Activated CD4-positive, CD25-positive, alpha-beta regulatory T cell treated with anti-CD3 and anti-CD28 coated beads, Interleukin-2, amount 50 U/mL, for 24 hours (primary cell): ENCODE results near the gene TBX18.

Experiments
- ATAC-seq, 2 donors: fragments of 150-1000 bp; cut with Tn5 transposase; one replicate each; pipeline ENCODE4 v1.10.0; 2021; ENCODE audit warnings: mild to moderate bottlenecking in 1 of 2, moderate library complexity in 1 of 2

Gene TBX18

DNA sequence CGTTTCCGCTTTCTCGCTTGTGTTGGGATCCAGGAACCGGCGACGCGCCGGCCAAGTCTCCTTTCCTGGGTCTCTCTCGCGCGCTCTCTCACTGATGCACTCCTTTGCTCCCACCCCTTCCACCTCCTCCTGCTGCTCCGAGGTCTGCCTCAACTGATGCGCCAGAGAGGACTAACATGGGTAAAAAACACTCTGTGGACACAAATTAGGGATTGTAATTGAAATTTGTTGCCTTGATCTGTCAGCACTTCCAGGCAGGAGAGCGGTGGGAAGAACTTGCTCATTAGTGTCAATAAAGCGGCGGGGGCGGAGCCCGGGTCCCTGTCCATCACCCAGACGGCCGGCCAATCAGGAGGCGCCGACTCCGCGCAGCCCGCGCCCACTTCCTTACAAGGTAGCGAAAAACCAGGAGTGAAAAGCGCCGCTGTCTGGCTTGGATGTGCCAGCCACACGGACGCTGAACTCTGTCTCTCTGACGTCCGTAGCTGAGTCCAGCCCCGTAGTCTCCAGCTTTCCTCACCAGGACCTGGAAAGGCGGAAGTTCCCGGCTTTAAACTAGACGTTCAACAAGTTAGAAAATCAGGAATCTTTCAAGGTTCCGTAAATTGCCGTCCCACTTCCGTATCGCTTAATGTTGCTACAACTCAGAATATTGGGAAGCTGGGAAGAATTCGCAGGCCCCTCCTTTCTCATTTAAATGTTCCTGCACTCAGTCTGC lies at the start of gene TBX18:
Gene TBX18 (minus strand): TSS at position 267 of the 718 bp plus-strand sequence. CDS start 417 bp downstream, outside the sequence.
- no peak for ATAC-seq

DNA sequence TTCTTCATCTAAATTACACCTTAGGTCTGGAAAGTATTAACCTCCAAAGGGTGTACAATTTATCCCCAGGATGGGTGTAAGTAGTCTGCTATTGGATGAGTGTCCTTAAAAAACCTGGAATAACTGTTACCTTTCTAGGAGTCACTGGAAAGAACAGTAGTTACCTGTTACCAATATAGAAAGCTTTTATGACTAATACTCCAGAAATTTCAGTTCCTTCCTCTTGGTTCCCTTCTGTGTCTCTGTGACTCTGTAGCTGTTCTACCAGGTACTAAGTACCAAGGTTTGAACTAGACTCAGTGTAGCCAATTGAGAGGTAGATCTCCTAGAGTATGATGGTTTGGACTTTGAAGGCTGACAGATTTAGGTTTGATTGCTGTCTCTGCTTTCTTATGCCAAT lies 47.0 kb upstream of the TBX18 start:
- no peak for ATAC-seq

DNA sequence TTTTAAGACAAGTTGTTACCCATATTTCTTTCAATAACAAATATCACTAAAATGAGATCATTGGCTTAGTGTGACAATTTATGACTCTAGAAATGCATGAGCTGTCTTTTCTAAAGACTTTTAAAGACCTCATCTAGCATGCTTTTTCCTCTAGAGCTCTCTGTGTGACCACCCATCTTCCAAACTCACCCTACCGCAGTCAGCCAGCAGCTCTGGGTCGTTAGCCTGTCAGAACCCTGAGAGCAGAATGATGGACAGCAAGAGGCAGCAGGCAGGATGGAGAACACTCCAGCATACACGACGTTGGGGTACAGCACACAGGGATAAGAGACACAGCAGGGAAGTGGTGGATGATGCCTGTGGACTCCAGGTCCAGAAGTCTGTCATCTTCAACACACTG lies 45.1 kb upstream of the TBX18 start:
- no peak for ATAC-seq

DNA sequence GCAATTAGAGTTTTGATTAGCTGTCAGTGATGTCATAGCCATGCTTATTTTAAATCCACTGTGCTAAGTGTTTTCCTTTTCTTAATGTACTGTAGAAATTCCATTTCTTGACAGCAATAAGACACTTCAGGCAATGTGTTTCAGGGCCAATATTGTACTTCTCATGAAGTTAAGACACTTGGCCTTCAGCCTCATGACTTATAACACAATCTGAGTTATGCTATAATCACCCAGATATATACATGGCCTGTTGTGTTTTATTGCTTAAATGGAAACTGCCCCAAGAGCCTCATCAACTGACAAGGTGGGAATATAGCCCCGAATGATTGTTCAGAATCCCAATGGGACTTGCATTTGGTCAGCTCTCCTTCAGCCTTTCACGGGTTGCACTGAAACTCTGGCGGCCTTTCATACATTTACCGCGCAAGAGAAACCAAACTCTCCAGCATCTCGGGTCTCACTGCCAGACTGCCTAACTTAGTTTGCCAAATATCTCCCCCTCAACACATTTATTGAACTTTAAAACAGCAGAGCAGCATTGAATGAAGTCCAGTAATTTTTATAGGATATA lies 44.2 kb upstream of the TBX18 start:
- no peak for ATAC-seq

DNA sequence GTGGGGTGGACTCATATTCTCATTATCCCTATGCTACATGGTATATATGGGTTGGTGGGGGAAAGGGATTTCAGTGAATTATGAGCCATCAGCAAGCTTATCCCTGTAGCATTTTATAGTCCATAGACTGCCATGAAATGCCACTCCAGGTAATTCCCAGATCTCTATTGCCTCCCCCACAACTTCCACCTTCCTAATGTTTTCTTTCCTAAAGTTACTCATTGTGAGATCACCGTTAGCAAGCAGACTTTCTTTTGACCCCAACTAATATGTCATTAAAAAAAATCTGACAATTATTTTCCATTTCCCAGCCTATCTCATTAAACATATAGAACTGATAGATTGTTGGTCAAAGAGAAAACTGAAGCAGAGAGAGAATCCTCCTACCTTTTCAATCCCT lies 40.7 kb upstream of the TBX18 start:
- ATAC-seq, result no peak

DNA sequence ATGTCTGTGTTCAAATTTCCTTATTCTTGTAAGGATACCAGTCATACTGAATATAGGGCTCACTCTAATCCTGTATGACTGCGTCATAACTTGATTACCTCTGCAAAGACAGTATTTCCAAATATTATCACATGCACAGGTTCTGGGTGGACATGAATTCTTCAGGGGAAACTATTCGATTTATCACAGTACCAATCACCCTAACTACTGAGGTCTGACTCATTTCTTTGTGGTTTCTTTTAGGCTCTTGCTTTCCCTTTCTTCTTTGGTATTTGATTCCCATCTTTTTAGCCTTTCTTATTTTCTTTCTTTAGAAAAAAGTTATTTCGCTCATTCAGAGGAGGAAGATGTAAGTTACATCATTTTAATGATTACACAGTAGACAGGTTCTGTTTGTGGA lies 40.3 kb upstream of the TBX18 start:
- ATAC-seq, result no peak

DNA sequence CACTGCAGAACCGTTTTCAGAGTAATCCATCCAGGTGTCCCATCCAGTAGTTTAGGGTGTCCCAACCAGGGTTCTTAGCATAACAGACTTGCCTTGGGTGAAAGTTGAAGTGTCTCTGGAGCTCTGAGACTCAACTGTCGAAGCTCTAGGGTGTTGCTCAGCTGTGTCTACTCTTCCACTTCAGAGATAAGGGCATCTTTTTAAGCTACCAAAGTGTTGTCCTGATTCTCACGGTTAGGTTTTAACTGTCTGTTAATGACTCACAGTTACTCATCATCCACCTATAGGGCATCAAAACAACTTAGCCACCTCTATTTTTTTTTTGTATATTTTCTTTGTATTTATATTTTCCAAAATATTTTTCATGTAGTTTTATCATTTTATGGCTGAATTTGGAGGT lies 36.9 kb upstream of the TBX18 start:
- no peak for ATAC-seq

DNA sequence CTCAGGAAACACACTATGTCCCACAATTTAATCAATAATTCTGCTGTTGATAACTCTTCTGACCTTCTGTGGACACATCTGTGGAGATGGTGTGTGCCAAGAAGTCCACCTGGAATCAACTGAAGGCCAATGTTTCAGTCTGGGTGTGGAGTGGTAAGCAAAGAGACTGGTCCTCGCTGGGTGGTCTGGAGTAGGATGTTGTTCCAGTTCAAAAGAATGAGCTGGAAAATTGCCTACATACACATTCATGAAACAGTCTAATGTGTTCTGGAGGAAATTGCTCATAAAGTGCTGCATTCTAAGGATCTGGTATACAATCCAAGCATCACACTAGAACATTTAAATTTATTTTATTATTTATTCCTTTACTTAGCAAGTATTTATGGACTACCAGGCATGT lies 33.9 kb upstream of the TBX18 start:
- no peak for ATAC-seq

DNA sequence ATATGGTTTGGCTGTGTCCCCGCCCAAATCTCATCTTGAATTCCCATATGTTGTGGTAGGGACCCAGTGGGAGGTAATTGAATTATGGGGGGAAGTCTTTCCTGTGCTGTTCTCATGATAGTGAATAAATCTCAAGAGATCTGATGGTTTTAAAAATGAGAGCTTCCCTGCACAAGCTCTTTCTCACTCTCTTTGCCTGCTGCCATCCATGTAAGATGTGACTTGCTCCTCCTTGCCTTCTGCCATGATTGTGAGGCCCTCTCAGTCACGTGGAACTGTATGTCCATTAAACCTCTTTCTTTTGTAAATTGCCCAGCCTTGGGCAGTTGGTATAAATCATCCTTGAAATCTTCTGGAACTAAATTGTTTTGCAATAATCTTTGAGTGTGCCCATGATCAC lies 31.9 kb upstream of the TBX18 start:
- ATAC-seq, result no peak

DNA sequence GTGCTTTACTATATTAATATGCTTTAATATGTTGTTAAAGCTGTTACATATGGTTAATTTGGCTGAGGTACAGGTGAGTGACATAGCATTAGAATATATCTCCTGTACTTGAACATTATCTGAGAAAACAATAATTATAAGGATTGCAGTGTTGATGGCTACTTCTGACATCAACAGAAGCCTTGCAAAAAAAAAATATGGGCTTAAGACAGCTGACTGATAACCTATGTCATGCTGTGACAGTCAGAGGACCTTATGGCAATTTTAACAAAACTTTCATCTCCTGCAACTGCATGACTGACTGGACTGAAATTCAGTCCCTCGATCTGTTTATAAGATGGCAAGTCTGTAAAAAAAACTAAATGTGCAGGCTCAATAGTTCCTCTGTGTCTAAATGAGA lies 27.5 kb upstream of the TBX18 start:
- no peak for ATAC-seq

DNA sequence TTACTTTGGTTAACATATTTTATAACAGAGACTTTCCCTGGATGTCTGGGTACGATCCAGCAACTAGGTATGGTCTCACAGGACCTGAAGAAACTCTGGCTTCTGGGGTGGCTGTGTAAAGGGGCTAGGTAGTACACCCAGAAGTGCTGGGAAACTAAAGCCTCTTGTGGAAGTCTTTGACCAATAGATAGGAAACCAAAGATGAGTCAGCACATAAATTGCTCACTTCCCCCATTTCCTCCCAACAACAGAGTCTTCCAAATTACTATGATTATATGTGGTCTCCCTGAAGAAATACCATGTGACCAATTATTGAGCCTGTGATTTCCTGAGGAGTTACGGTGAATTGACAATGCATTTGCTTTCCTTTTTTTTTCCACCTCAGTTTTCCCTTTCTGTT lies 26.8 kb upstream of the TBX18 start:
- ATAC-seq, result no peak

DNA sequence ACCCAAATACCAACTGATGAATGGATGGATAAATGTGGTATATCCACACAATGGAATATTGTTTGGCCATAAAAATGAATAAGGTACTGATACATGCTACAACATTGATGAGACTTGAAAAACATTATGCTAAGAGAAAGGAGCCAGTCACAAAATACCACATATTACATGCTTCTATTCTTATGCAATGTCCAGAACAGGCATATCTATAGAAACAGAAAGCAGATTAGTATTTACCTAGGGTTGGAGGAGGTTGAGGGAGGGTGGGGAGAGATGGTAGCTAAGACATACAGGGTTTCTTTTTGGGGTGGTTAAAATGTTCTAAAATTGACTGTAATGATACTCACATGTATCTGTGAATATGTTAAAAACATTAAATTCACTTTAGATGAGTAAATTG lies 24.8 kb upstream of the TBX18 start:
- ATAC-seq, result no peak

DNA sequence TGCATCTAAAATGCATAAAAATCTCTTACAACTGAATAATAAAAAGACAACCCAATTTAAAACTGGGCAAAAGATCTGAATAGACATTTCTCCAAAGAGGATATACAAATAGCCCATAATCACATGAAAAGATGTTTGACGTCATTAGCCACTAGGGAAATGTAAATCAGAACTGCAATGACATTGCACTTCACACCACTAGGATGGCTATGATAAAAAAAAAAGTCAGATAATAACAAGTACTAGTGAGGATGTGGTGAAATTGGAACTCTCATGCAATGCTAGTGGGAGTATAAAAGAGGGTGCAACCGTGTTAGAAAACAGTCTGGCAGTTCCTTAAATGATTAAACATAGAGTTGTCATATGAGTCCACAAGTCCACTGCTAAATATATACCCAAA lies 24.3 kb upstream of the TBX18 start:
- no peak for ATAC-seq

DNA sequence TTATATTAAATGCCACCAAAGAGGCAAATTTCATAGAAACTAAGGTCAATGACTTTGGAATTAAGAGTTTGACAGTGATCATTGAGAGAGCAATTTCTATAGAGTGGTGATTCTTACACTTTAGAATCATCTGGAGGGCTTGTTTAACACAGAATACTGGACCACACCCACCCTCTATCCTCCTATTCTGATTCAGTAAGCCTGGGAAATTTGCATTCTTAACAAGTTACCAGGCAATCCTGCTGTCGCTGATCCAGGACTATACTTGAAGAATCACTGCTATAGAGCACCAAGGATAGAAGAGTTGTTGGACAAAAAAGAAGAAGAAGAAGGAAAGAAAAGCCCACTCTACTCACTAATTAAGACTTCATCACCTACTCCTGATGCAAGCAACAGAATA lies 21.3 kb upstream of the TBX18 start:
- no peak for ATAC-seq

DNA sequence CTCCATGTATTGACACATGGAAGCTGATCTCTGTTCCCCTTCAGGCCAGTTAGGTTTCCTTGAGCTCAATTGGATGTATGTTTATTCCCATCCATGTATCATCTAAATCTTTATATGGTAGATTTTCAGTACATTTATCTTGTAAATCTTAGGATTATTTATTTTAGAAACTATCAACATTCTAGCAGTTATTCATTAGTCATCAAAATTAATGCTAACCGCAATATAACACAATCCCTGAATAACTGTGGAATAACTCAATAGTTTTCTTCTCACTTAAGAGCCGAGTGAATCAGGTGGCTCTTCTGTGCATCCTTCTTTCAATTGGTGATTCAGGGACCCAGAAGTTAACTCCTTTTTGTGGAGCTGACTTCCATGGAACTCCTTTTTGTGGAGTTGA lies 15.5 kb upstream of the TBX18 start:
- ATAC-seq, result no peak

DNA sequence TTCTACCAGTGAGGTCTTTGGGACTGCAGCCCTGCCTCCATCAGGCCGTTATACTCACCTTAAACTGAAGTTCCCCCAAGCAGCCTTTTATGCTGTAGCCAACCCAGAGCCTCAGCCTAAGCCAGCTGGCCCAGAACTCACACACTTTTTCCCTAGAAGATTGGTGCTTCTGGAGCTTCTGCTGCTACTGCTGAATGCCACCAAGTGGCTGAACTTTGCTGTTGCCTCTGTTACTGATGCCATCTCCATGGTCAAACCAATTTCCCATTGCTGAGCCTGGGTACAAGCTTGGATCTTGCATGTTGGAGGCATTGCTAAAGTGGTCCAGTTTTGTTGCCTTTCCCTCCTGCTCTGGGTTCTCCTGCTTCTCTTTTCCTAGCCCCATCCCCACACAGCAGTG lies 15.0 kb upstream of the TBX18 start:
- ATAC-seq, result no peak

DNA sequence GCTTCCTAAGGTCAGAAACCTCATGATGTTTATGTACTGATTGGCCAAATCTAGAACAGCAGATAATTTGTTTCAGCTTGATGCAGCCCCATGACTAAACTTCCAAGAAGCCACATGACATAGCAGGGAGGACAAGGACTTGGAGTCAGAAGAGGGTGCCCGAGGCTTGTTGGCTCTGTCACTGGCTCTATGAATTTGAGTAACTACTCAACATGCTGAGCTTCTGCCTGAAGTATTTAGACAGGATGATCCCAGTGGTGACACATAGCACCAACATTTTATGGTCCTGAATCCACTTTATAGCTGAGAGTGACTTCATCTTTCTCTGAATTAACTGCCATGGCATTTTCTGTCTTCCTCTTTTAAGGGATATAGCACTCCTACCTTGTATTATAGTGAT lies 13.5 kb upstream of the TBX18 start:
- no peak for ATAC-seq

DNA sequence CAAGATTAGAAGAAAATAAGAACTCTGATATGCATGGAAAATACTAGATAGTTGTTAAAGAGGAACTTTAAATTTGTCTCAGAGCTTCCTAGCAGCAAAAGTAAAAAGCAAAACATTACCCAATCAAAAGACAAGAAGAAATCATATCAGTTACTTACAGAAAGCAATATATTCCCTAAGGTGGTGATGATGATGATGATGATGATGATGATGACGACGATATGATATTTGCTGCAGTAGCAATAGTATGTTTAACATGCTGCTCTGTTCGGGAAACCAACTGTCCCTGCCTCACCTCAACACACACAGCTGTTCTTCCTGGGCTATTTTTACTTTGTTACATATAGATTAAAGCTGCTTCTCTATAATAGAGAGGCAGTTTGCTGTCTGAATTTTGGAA lies 12.0 kb upstream of the TBX18 start:
- no peak for ATAC-seq

DNA sequence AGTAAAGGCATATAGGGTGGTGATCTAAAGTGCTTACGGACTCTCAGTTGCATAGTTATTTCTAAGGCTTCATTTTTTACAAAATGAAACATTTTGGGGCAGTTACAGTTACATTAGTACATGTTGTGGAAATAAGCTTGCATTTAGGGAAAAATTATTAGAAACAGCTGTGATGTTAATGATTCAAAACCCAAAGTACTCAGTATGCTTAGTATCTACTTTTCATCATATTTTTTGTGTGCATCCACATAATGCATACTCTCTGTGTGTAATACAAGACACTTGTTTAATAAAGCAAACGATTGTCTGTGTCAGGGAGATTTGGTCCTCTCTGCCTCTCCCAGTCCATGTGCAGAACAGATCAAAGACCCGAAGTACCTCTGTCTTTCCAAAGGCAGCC lies 11.4 kb upstream of the TBX18 start:
- no peak for ATAC-seq

DNA sequence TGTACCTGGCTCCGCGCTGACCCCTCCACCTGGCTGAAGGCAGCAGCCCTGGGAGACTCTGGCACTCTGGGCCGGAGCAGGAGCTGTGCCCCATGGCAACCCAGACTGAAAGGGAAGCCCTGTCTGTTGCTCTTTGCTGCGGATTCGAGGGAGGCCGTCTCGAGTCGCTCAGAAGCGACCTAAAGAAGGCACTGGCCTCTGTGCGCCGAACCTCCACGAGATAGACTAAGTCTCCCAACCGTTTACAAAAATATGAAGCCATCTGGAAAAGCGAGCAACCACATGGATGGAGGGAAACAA lies 10.5 kb upstream of the TBX18 start:
- ATAC-seq, result no peak

DNA sequence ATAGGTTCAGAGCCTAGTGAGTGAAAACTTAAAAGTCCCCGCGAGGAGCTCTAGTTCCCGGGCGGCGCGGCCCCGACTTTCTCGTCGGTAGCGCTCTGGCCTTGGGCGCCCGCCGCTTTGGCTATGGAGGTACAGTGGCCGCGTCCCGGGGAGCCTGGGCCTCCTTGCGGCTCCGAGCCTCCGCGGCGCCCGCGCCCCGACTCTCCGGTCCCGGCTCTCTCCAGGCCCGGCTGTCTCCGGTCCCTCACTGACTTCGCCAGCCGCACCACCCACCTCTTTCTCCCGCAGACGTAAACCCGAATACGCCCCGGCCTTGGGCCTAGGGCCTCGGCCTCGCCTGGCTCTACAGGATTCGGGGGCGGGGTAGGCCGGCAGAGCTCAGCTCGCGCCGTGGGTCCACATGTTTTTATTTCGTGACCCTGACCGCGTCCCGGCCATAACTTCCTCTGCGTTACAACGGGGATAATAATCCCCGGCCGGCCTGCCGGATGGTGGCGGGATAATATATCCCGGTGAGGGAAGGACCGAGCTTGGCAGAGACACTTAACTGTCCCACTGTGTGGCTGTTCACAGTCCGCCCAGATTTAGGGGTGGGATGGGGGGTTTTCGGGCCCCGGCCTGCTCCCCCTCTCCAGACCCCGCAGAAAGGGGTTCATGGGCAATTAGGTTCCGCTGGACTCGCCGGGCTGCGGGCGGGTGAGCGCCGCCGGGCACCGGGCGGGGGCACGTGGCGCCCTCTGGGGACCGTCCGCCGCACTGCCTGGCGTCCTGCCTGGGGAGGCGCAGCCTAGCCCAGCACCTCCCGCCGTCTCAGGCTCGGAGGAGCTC lies 10.0 kb upstream of the TBX18 start:
- ATAC-seq, result peak in 1 of 2 donors; percentile 6

DNA sequence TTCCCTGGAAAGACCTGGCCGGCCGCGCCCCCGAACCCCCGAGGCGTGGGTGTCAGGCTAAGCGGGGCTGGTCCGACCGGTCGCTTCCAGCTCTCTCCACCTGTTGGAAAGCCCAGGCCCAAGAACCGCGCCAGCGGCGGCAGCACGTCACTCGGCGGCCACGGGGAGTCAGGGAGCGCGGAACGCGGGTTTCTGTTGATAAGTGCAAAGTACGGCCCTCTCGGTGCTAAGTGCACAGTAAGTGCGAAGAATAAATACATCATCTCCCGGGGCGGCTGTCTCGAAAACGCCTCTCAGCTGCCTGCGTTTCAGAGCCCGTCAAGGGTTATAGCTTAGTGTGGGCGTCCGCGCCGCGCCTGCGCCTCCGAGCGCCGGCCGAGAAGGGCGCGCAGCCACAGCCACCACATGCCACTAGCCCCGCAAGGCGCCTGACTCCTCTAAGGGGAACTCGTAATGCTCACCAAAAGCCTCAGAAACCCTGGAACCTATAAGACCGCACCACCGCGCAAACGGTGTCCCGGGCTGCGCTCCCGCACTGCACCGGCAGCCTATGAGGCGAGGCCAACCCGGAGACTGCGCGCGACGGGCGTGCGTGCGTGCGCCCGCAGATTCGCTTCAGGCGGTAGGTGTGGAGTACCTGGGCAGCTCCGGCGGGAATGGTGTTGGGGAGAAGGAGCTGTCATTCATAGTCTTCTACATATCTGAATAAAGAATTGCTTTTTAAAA lies 9.2 kb upstream of the TBX18 start:
- no peak for ATAC-seq

DNA sequence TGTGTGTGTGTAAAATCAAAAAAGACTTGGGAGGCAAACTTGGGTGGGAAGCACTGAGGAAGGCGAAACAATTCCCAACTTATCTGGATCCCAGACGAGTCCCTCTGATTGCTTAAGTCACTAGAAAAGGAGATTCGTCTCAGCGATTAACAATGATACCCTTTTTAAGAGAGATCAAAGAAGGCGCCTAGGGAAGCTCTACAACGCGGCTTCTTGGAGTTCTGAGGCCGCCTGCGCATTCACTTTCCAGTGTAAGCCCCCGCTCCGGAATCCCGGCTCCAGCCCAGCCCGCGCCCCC lies 8.7 kb upstream of the TBX18 start:
- no peak for ATAC-seq
